GM18519 (cell line): ENCODE results near the gene PPP2R1A.
"Not testable (repeated sequence)": the region's sequence is repeated elsewhere in the genome, so short reads cannot be mapped to it uniquely, and the experiment has no call there.

Experiments
- ATAC-seq: cut with Tn5 transposase; IDR thresholded peaks from one replicate; pipeline ENCODE4 v1.9.1; 2021; ENCODE audit warnings: mild to moderate bottlenecking, moderate library complexity; ENCODE audit not compliant: unreplicated experiment, low FRiP score

The PPP2R1A gene

GRCh38 chr19:52200044-52200443 lies 10.2 kb downstream of the PPP2R1A start:
- no peak for ATAC-seq

- not testable (repeated sequence) for ATAC-seq
Observed at GRCh38 chr19:52200755-52201391, 11.0 kb downstream of the PPP2R1A start.

- ATAC-seq, result no peak
Observed at GRCh38 chr19:52206481-52206880, 16.6 kb downstream of the PPP2R1A start.

- ATAC-seq, result no peak
Observed at GRCh38 chr19:52211203-52211602, 21.4 kb downstream of the PPP2R1A start.

GRCh38 chr19:52211926-52212571 lies 22.2 kb downstream of the PPP2R1A start:
- ATAC-seq, result no peak

- ATAC-seq, result no peak
Observed at GRCh38 chr19:52212572-52213255, 22.9 kb downstream of the PPP2R1A start.

- ATAC-seq, result no peak
Observed at GRCh38 chr19:52214241-52214640, 24.4 kb downstream of the PPP2R1A start.

- ATAC-seq, result no peak
Observed at GRCh38 chr19:52216401-52216800, 26.5 kb downstream of the PPP2R1A start.

GRCh38 chr19:52217576-52217975 lies 27.7 kb downstream of the PPP2R1A start:
- ATAC-seq, result no peak

- no peak for ATAC-seq
Observed at GRCh38 chr19:52219611-52220010, 29.8 kb downstream of the PPP2R1A start.

- ATAC-seq, result no peak
Observed at GRCh38 chr19:52221031-52221430, 31.2 kb downstream of the PPP2R1A start.

GRCh38 chr19:52221831-52222375 lies 32.1 kb downstream of the PPP2R1A start:
- no peak for ATAC-seq

GRCh38 chr19:52224211-52224610 lies 34.4 kb downstream of the PPP2R1A start:
- no peak for ATAC-seq

GRCh38 chr19:52226652-52227051 lies 36.8 kb downstream of the PPP2R1A start:
- no peak for ATAC-seq

GRCh38 chr19:52227196-52227940 lies 37.5 kb downstream of the PPP2R1A start:
- ATAC-seq, result no peak

GRCh38 chr19:52227980-52228379 lies 38.1 kb downstream of the PPP2R1A start:
- no peak for ATAC-seq

- no peak for ATAC-seq
Observed at GRCh38 chr19:52229524-52229923, 39.7 kb downstream of the PPP2R1A start.

GRCh38 chr19:52230685-52231084 lies 40.8 kb downstream of the PPP2R1A start:
- ATAC-seq, result no peak

GRCh38 chr19:52231154-52231910 lies 41.5 kb downstream of the PPP2R1A start:
- ATAC-seq, result no peak

GRCh38 chr19:52234406-52234805 lies 44.6 kb downstream of the PPP2R1A start:
- ATAC-seq, result no peak
